A549 (cell line): ENCODE results near the gene SERPINC1. TPM values are rescaled to one million over a fixed set of nuclear protein-coding genes. Genes with fewer than 3 reads are reported as not detected.

Experiments
- ATAC-seq, 2 experiments: fragments of 200-7000 bp in 1 of 2; fragments of >200 bp in 1 of 2; cut with Nextera tagmentation in 1 of 2; cut with Tn5 transposase in 1 of 2; 3 replicates each; pipeline versions ENCODE4 v1.8.0 to v1.9.1; 2018 to 2020; ENCODE audit warnings: mild to moderate bottlenecking in 1 of 2, moderate library complexity in 1 of 2
- CTCF ChIA-PET: fragments of 300-600 bp; sonication (Branson Sonifier 250); formaldehyde crosslinking; extraction: SDS; loops from one replicate; lab custom pipeline; 2021; ENCODE audit warnings: antibody characterized with exemption, inconsistent platforms; lab: Yijun Ruan, JAX
- POLR2A ChIA-PET: fragments of 350-600 bp; formaldehyde crosslinking; extraction: SDS; loops from one replicate; lab custom pipeline; 2021; ENCODE audit warnings: antibody characterized with exemption, inconsistent platforms; lab: Yijun Ruan, JAX
- DNase-seq, 2 experiments: peaks; one replicate each; pipeline versions ENCODE4 v3.0.0 to v3.0.0-alpha.2; 2011 to 2016; ENCODE audit warnings: low read depth in 1 of 2, low spot score in 1 of 2
- FAIRE-seq: peaks from 2 replicates; lab custom pipeline; 2011; peaks lifted over from hg19 to GRCh38; lab: Jason Lieb, UNC
- H3K27ac ChIP-seq, 2 experiments: fragments of >200 bp; sonication (Bioruptor Twin); formaldehyde crosslinking; 3 replicates each; pipeline ENCODE4 v1.5.1; 2016 to 2017
- H3K4me1 ChIP-seq: fragments of >200 bp; sonication (Bioruptor Twin); formaldehyde crosslinking; 3 replicates; pipeline ENCODE4 v1.6.1; 2016
- H3K4me2 ChIP-seq: fragments of >200 bp; sonication (Bioruptor Twin); formaldehyde crosslinking; 3 replicates; pipeline ENCODE4 v1.6.1; 2016
- H3K4me3 ChIP-seq: fragments of >200 bp; sonication (Bioruptor Twin); formaldehyde crosslinking; 3 replicates; pipeline ENCODE4 v1.5.1; 2016
- H3K9me3 ChIP-seq: fragments of >200 bp; sonication (Bioruptor Twin); formaldehyde crosslinking; 3 replicates; pipeline ENCODE4 v1.6.1; 2016
- EHMT2 ChIP-seq: fragments of 200-600 bp; sonication (generic); IDR thresholded peaks from 2 replicates; pipeline ENCODE4 v1.6.1; 2016; ENCODE audit warnings: antibody characterized with exemption, low read depth, mild to moderate bottlenecking, moderate library complexity
- FOSB ChIP-seq: fragments of 250-450 bp; sonication (Bioruptor Pico); IDR thresholded peaks from 2 replicates; pipeline ENCODE4 v1.5.0; 2020; ENCODE audit warnings: mild to moderate bottlenecking, moderate library complexity
- FOSL2 ChIP-seq, 2 experiments: fragments of 450-650 bp in 1 of 2; fragments of >200 bp in 1 of 2; sonication (Bioruptor Twin) in 1 of 2; formaldehyde crosslinking; IDR thresholded peaks; 2 replicates each; pipeline versions ENCODE4 v1.5.0 to v1.6.1; 2016 to 2020; ENCODE audit warnings: mild to moderate bottlenecking in 1 of 2, moderate library complexity in 1 of 2
- GATA3 ChIP-seq: IDR thresholded peaks from 2 replicates; pipeline ENCODE4 v1.6.1; 2012; ENCODE audit warnings: borderline replicate concordance
- HEYL ChIP-seq: fragments of 250-450 bp; sonication (Bioruptor Pico); IDR thresholded peaks from 2 replicates; pipeline ENCODE4 v1.8.0; 2021; ENCODE audit warnings: mild to moderate bottlenecking, moderate library complexity
- HOXB13 ChIP-seq: fragments of 250-450 bp; sonication (Bioruptor Pico); IDR thresholded peaks from 2 replicates; pipeline ENCODE4 v1.5.0; 2020; ENCODE audit warnings: low read depth, mild to moderate bottlenecking, moderate library complexity
- HOXB5 ChIP-seq: fragments of 250-450 bp; sonication (Bioruptor Pico); IDR thresholded peaks from 2 replicates; pipeline ENCODE4 v1.5.0; 2020; ENCODE audit warnings: mild to moderate bottlenecking, moderate library complexity
- JUN ChIP-seq, 2 experiments: fragments of >200 bp; sonication (Bioruptor Twin); formaldehyde crosslinking; IDR thresholded peaks; 2 replicates in 1 of 2; 3 replicates in 1 of 2; pipeline ENCODE4 v1.6.1; 2016 to 2017
- JUNB ChIP-seq: fragments of >200 bp; sonication (Bioruptor Twin); formaldehyde crosslinking; IDR thresholded peaks from 2 replicates; pipeline ENCODE4 v1.6.1; 2016
- MAFK ChIP-seq: fragments of 450-650 bp; IDR thresholded peaks from 2 replicates; pipeline ENCODE4 v1.6.1; 2014; ENCODE audit not compliant: partially characterized antibody
- MAX ChIP-seq: IDR thresholded peaks from 2 replicates; pipeline ENCODE4 v1.6.1; 2012
- MYC ChIP-seq: IDR thresholded peaks from 2 replicates; pipeline ENCODE4 v1.6.1; 2012; ENCODE audit warnings: mild to moderate bottlenecking, inconsistent platforms, low read length, improper control_type of control experiment, borderline replicate concordance
- NPAS2 ChIP-seq: fragments of 250-450 bp; sonication (Bioruptor Pico); IDR thresholded peaks from 2 replicates; pipeline ENCODE4 v1.8.0; 2022; ENCODE audit warnings: mild to moderate bottlenecking, moderate library complexity, borderline replicate concordance
- POLR2AphosphoS2 ChIP-seq: conservative IDR thresholded peaks from 2 replicates; pipeline ENCODE4 v1.6.1; 2012; ENCODE audit warnings: low read length, improper control_type of control experiment, inconsistent platforms
- RAD21 ChIP-seq, 2 experiments: fragments of >200 bp in 1 of 2; sonication (Bioruptor Twin) in 1 of 2; formaldehyde crosslinking in 1 of 2; IDR thresholded peaks in 1 of 2; conservative IDR thresholded peaks in 1 of 2; 2 replicates in 1 of 2; 3 replicates in 1 of 2; pipeline ENCODE4 v1.6.1; 2012 to 2018; ENCODE audit warnings: inconsistent platforms in 1 of 2
- REST ChIP-seq: fragments of 200-600 bp; sonication (generic); IDR thresholded peaks from 2 replicates; pipeline ENCODE4 v1.6.1; 2016; ENCODE audit warnings: antibody characterized with exemption, mild to moderate bottlenecking, moderate library complexity
- RFX5 ChIP-seq: fragments of 450-650 bp; IDR thresholded peaks from 2 replicates; pipeline ENCODE4 v1.7.1; 2014; ENCODE audit warnings: antibody characterized with exemption, mild to moderate bottlenecking, moderate library complexity
- SREBF2 ChIP-seq: fragments of 450-650 bp; IDR thresholded peaks from 2 replicates; pipeline ENCODE4 v1.6.1; 2014; ENCODE audit warnings: mild to moderate bottlenecking, moderate library complexity
- TFCP2L1 ChIP-seq: fragments of 250-450 bp; sonication (Bioruptor Pico); IDR thresholded peaks from 2 replicates; pipeline ENCODE4 v1.5.0; 2021; ENCODE audit warnings: mild to moderate bottlenecking
- TP53 ChIP-seq: fragments of 250-450 bp; sonication (Bioruptor Pico); IDR thresholded peaks from 2 replicates; pipeline ENCODE4 v1.5.0; 2021; ENCODE audit warnings: mild to moderate bottlenecking, moderate library complexity
- ZNF302 ChIP-seq: fragments of 250-450 bp; sonication (Bioruptor Pico); IDR thresholded peaks from 2 replicates; pipeline ENCODE4 v1.9.0; 2021; ENCODE audit warnings: inconsistent platforms, mild to moderate bottlenecking, moderate library complexity
- WGBS: methylation state at CpG from one replicate; pipeline ENCODE4 v1.1.6; 2017; ENCODE audit errors: missing lambda C conversion rate; 5-methylcytosine and 5-hydroxymethylcytosine counted together
- polyA plus RNA-seq, 4 experiments: library from polyadenylated mRNA; depleted of rRNA in 3 of 4; stranded (reverse); fragments of >200 nt; fragmentation: RNase III in 1 of 4; extraction: RNeasy Plus Mini Kit Qiagen cat#74134 plus additional on column Dnase treatment in 1 of 4; gene quantifications; 2 replicates in 3 of 4; 3 replicates in 1 of 4; pipeline ENCODE4 v1.2.3, GENCODE V29; 2011 to 2017
- TF ChIP-seq, protein P1 (sequence below): IDR thresholded peaks from 2 replicates; pipeline ENCODE4 v1.6.1; 2012
- TF ChIP-seq, protein P2 (sequence below): fragments of 450-650 bp; IDR thresholded peaks from 2 replicates; pipeline ENCODE4 v1.6.1; 2014; ENCODE audit warnings: antibody characterized with exemption

The SERPINC1 gene
- polyA plus RNA-seq, 2 of the 4 experiments (the other 2 are of a cell fraction), result 0.05 to 0.13 TPM

- DNase-seq, result no peak
- no peaks in the 10 kb centered on the region for H3K9me3 ChIP-seq
- POLR2A ChIA-PET, result interaction anchor here (1.0 kb wide), 1 partner anchor 22 kb away, joined by 5 read pairs; the partner anchor contains the start of gene ZBTB37
- TF ChIP-seq MAFK, result no peak
- no peak for TF ChIP-seq JUN (IDR thresholded peaks at IDR 0.05)
- no peak for TF ChIP-seq FOSL2 (IDR thresholded peaks at IDR 0.05)
- TF ChIP-seq FOSL2 (CRISPR knock-in tag; IDR thresholded peaks at IDR 0.05), result no peak
- TF ChIP-seq, all 56 proteins: peak for 0
- CTCF ChIA-PET, result interaction anchor here (1.1 kb wide), 1 partner anchor 25 kb away, joined by 6 read pairs; no protein-coding TSS in a partner anchor
- no peak for FAIRE-seq
- no peak overlapping the region for H3K27ac ChIP-seq
- ATAC-seq, result no peak
- no peak overlapping the region for H3K4me3 ChIP-seq
- H3K4me2 ChIP-seq, result no peak overlapping the region
- 85% methylated on average over 2 of the region's 2 CpGs for WGBS
- H3K4me1 ChIP-seq, result no peaks in the 10 kb centered on the region
Observed at GRCh38 chr1:173889885-173890284, 27.2 kb downstream of the SERPINC1 start.

- TF ChIP-seq, protein P1, sequence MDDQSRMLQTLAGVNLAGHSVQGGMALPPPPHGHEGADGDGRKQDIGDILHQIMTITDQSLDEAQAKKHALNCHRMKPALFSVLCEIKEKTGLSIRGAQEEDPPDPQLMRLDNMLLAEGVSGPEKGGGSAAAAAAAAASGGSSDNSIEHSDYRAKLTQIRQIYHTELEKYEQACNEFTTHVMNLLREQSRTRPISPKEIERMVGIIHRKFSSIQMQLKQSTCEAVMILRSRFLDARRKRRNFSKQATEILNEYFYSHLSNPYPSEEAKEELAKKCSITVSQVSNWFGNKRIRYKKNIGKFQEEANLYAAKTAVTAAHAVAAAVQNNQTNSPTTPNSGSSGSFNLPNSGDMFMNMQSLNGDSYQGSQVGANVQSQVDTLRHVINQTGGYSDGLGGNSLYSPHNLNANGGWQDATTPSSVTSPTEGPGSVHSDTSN, result no peak
- TF ChIP-seq HEYL (CRISPR knock-in tag), result no peak
- no peak for TF ChIP-seq EHMT2
- TF ChIP-seq JUNB, result no peak
- no peak for TF ChIP-seq RFX5
- no peak for TF ChIP-seq TP53
- no peak for TF ChIP-seq SREBF2
- TF ChIP-seq, protein P2, sequence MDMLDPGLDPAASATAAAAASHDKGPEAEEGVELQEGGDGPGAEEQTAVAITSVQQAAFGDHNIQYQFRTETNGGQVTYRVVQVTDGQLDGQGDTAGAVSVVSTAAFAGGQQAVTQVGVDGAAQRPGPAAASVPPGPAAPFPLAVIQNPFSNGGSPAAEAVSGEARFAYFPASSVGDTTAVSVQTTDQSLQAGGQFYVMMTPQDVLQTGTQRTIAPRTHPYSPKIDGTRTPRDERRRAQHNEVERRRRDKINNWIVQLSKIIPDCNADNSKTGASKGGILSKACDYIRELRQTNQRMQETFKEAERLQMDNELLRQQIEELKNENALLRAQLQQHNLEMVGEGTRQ, result no peak
- no peak for TF ChIP-seq MAX
- no peak for TF ChIP-seq POLR2AphosphoS2
- no peak for TF ChIP-seq TFCP2L1 (CRISPR knock-in tag)
- no peak for TF ChIP-seq RAD21 (conservative IDR thresholded peaks at IDR 0.05 in 1 of 2, IDR thresholded peaks at IDR 0.05 in 1 of 2)
- TF ChIP-seq FOSB, result no peak
- no peak for TF ChIP-seq GATA3
- TF ChIP-seq NPAS2 (CRISPR knock-in tag), result no peak
- TF ChIP-seq ZNF302 (CRISPR knock-in tag), result no peak
- TF ChIP-seq HOXB5 (CRISPR knock-in tag), result no peak
- no peak for TF ChIP-seq HOXB13 (CRISPR knock-in tag)
- TF ChIP-seq MYC, result no peak
- TF ChIP-seq REST, result no peak
- TF ChIP-seq, all 56 proteins: peak for 0
- Histone ChIP-seq H3K4me1 (no peaks in the 10 kb centered on the region), H3K27ac (no peak overlapping the region), H3K4me2 (no peak overlapping the region), H3K4me3 (no peak overlapping the region), H3K9me3 (no peaks in the 10 kb centered on the region)
- ATAC-seq, result no peak
- ChIA-PET CTCF (interaction anchor here (1.1 kb wide), 1 partner anchor 26 kb away, joined by 6 read pairs; no protein-coding TSS in a partner anchor), POLR2A (no interaction called here)
- DNase-seq, result no peak
- FAIRE-seq, result no peak
Observed at GRCh38 chr1:173888749-173889148, 28.4 kb downstream of the SERPINC1 start.
